Measurements from ENCODE around the gene ADCY9. TPM values are rescaled to one million over a fixed set of nuclear protein-coding genes. Genes with fewer than 3 reads are reported as not detected.

Gene ADCY9
- total RNA-seq, 1 experiment from 2014 or later = 4.7 TPM

- Histone ChIP-seq H3K56ac (ENCODE audit: insufficient read length, low read depth, low read length) (no peak overlapping the region), H3K79me1 (ENCODE audit: insufficient read depth, low read depth, low read length, poor library complexity, severe bottlenecking) (no peaks in the 10 kb centered on the region), H3K23me2 (ENCODE audit: insufficient read length, low read depth, low read length, poor library complexity, severe bottlenecking) (no peaks in the 10 kb centered on the region), H2BK5ac (ENCODE audit: insufficient read length, low read length) (no peak overlapping the region), H4K5ac (ENCODE audit: insufficient read length, low read depth, low read length) (no peak overlapping the region), H3K27me3 (ENCODE audit: insufficient read depth, low read length) (no peaks in the 10 kb centered on the region), H2BK12ac (ENCODE audit: insufficient read length, low read depth, low read length) (no peak overlapping the region), H2BK15ac (ENCODE audit: low read depth, low read length) (no peak overlapping the region), H3K4ac (ENCODE audit: low read depth, low read length) (no peak overlapping the region), H3K9me3 (ENCODE audit: control insufficient read depth, low read depth, low read length) (no peaks in the 10 kb centered on the region), H4K20me1 (ENCODE audit: control insufficient read depth, insufficient read depth, insufficient read length) (no peaks in the 10 kb centered on the region), H3K18ac (ENCODE audit: insufficient read length, low read depth, low read length) (no peak overlapping the region), H3K4me2 (ENCODE audit: insufficient read depth, insufficient read length, low read length) (no peak overlapping the region), H3T11ph (ENCODE audit: low read length) (no peak overlapping the region), H2AFZ (ENCODE audit: low read length) (no peak overlapping the region), H2AK5ac (ENCODE audit: insufficient read length, low read length) (no peak overlapping the region), H2BK120ac (ENCODE audit: low read depth, low read length, poor library complexity, severe bottlenecking) (no peak overlapping the region), H4K8ac (replicated peaks; ENCODE audit: insufficient read length, low read depth, low read length) (no peak overlapping the region), H3K79me2 (ENCODE audit: insufficient read depth, low read length) (no peaks in the 10 kb centered on the region), H3K27ac (ENCODE audit: insufficient read length, low read depth, low read length) (no peak overlapping the region), H3K14ac (ENCODE audit: insufficient read depth, low read length) (no peak overlapping the region), H4K91ac (ENCODE audit: insufficient read length, low read depth, low read length) (no peak overlapping the region), H3K4me1 (ENCODE audit: insufficient read depth, low read length) (peaks cover 4% of the 10 kb centered on the region; the same call in 1 of the 2 replicates), H2BK20ac (ENCODE audit: low read depth, low read length, poor library complexity, severe bottlenecking) (no peak overlapping the region), H3K23ac (ENCODE audit: insufficient read length, low read depth, low read length) (no peak overlapping the region), H3K9ac (ENCODE audit: extremely low read depth, insufficient read length, low read length) (no peak overlapping the region)
- no peak overlapping the region for H3K4me3 Mint-ChIP-seq
- H3K27ac Mint-ChIP-seq = no peak overlapping the region
- peaks cover 12 to 14% of the 10 kb centered on the region in 2 experiments for H3K4me1 Mint-ChIP-seq
- TF ChIP-seq CTCF (conservative IDR thresholded peaks at IDR 0.05) = no peak
- WGBS (ENCODE audit: extremely low coverage, insufficient read length, low lambda C conversion rate) = 100% methylated on average over 1 of the region's 10 CpGs
- DNase-seq = no peak
- H3K27me3 Mint-ChIP-seq (ENCODE audit: low read depth) = peaks cover 3% of the 10 kb centered on the region
- no peaks in the 10 kb centered on the region; a peak in 1 of 5 replicates for H3K9me3 Mint-ChIP-seq
- no peaks in the 10 kb centered on the region for H3K36me3 Mint-ChIP-seq (ENCODE audit: insufficient read depth in 1 of 3, low read depth in 3 of 3)
These were observed 82.3 kb downstream of the ADCY9 start for GRCh38 chr16:4033951-4034350.

Measured in H9 (cell line).